Heart left ventricle (tissue), 13 donors: ENCODE results near the gene KCNQ1.

Experiments
- POLR2A ChIP-seq, 2 donors: fragments of 450-650 bp; IDR thresholded peaks; one replicate each; pipeline ENCODE4 v1.6.1; 2017; ENCODE audit warnings: antibody characterized with exemption in 2 of 2, mild to moderate bottlenecking in 2 of 2, moderate library complexity in 2 of 2
- TF ChIP-seq, protein P1 (sequence below), 12 donors: fragments of 200-600 bp; sonication (generic) in 4 of 12; IDR thresholded peaks; one replicate each; pipeline versions ENCODE4 v1.5.0 to v1.8.0; 2018 to 2022; ENCODE audit warnings: antibody characterized with exemption in 12 of 12, mild to moderate bottlenecking in 5 of 12
- donor health status: ischemic (EF 13 %, LVEDD 7.1; RV severe dilation, severe dysfunction).
- donor health status: DM: no; HTN: yes; CAD: no.
- donor health status: DM: no; HTN: no; CAD: no.
- donor health status: ischemic (EF 25% LVEDD 6.9; RV normal size, moderate dysfunction).
- donor health status: ischemic (EF 25% LVEDD 5.7; RV mildly dilated, moderate dysfunction).
- donor health status: ischemic (EF 35%, LVEDD 5.7; RV mildly dilated, moderate dysfunction).
- donor health status: nonischemic (EF 11% LVEDD 7.7; RV severe dilation, severe dysfunction).
- donor health status: DM: yes; HTN: yes; CAD: no.
- donor health status: PGD.
- donor health status: ischemic (EF 29% LVEDD 5.4; RV normal size, mild dysfunction).
- donor health status: nonischemic (EF 23%, LVEDD 6.1; RV moderate dilation, normal function).

- TF ChIP-seq POLR2A (IDR thresholded peaks at IDR 0.05): no peak
- TF ChIP-seq, protein P1, sequence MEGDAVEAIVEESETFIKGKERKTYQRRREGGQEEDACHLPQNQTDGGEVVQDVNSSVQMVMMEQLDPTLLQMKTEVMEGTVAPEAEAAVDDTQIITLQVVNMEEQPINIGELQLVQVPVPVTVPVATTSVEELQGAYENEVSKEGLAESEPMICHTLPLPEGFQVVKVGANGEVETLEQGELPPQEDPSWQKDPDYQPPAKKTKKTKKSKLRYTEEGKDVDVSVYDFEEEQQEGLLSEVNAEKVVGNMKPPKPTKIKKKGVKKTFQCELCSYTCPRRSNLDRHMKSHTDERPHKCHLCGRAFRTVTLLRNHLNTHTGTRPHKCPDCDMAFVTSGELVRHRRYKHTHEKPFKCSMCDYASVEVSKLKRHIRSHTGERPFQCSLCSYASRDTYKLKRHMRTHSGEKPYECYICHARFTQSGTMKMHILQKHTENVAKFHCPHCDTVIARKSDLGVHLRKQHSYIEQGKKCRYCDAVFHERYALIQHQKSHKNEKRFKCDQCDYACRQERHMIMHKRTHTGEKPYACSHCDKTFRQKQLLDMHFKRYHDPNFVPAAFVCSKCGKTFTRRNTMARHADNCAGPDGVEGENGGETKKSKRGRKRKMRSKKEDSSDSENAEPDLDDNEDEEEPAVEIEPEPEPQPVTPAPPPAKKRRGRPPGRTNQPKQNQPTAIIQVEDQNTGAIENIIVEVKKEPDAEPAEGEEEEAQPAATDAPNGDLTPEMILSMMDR (IDR thresholded peaks at IDR 0.05): no peak
Measured at GRCh38 chr11:2538951-2539350, 94.1 kb downstream of the KCNQ1 start.
